Cardiac muscle cell (in vitro differentiated cells and primary cell): ENCODE data around the gene SPATS2L. TPM values are rescaled to one million over a fixed set of nuclear protein-coding genes. Genes with fewer than 3 reads are reported as not detected.

Experiments
- DNase-seq, 2 donors: peaks; one replicate each; pipeline versions ENCODE4 v3.0.0 to v3.0.0-alpha.2; 2010 to 2017; ENCODE audit warnings: low read depth in 1 of 2, low spot score in 1 of 2
- H3K27ac ChIP-seq: fragments of 200-600 bp; sonication (generic); 2 replicates; pipeline ENCODE4 v1.5.1; 2016
- H3K27me3 ChIP-seq: fragments of 200-600 bp; sonication (generic); 2 replicates; pipeline ENCODE4 v1.6.0; 2016; ENCODE audit warnings: control low read depth
- H3K36me3 ChIP-seq: fragments of 200-600 bp; sonication (generic); 2 replicates; pipeline ENCODE4 v1.5.1; 2016; ENCODE audit warnings: control low read depth
- H3K4me1 ChIP-seq: fragments of 200-600 bp; sonication (generic); 2 replicates; pipeline ENCODE4 v1.8.1; 2017; ENCODE audit warnings: low read depth, mild to moderate bottlenecking, mixed run types
- H3K4me3 ChIP-seq: fragments of 200-600 bp; sonication (generic); 2 replicates; pipeline ENCODE4 v1.5.1; 2016; ENCODE audit warnings: mild to moderate bottlenecking
- H3K9me3 ChIP-seq: fragments of 200-600 bp; sonication (generic); 2 replicates; pipeline ENCODE4 v1.5.1; 2017; ENCODE audit warnings: low read depth, mild to moderate bottlenecking, control low read depth
- polyA plus RNA-seq: library from polyadenylated mRNA; unstranded; fragments of >200 nt; fragmentation: Nextera tagmentation; extraction: Ambion mirVana; gene quantifications from 2 replicates; pipeline ENCODE4 v1.2.1, GENCODE V29; 2016
- total RNA-seq: library from RNA; depleted of rRNA; stranded (reverse); fragments of >200 nt; gene quantifications from 2 replicates; pipeline ENCODE4 v1.2.3, GENCODE V29; 2016
- TF ChIP-seq, protein P1 (sequence below): IDR thresholded peaks from 2 replicates; pipeline ENCODE4 v1.5.1; 2012; ENCODE audit warnings: low read depth, mild to moderate bottlenecking, low read length

The SPATS2L gene
- total and polyA plus RNA-seq, 2 experiments from 2014 or later = 20.0 to 37.4 TPM

DNA sequence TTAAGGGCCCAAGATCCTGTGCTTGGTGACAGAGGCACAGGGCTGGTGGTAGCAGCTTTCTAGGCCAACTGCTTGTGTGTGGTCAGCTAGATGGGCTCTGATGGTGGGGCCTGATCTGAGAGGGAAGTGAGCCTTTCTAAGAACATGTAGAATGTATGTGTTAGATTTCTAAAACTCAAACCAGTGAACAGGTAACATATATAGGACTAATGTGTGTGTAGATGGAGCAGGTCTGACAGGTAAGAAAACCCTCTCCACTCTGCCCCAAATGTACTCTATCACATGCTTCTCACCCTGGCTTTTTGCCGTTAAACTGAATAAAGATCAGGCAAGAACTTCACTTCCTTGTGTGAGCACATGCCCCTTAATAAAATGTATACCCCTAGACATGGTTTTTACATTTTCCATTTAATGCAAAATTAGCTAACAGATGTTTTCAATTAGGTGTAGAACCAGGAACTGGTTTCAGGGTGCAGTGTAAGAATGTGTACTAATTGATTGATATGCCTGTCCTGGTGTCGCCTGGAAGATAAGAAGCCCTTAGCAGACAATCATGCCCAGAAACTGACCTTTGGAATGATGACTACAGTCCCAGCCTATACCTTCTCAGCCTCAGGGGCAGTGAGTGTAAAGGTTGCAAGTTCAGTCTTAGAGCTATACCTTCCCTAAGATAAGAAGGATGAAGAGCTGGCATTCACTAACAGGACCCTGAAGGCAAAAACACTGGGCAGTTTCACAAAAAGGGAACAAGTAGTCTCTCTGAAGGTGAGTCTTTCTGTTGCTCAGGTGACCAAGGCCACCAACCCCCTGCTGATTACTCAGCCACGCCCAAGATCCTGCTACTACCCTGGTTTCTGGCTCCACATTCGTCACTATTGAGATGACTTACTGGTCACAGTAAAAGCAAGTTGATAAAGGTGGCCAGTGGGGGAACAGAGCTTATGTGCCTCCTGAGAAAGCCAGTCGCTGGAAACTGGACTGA is 71.2 kb downstream of the SPATS2L start:
- Histone ChIP-seq H3K27me3 (no peaks in the 10 kb centered on the region), H3K36me3 (no peaks in the 10 kb centered on the region), H3K4me1 (peaks cover 22% of the 10 kb centered on the region), H3K27ac (peak overlapping the region; percentile 35), H3K4me3 (no peak overlapping the region), H3K9me3 (no peaks in the 10 kb centered on the region)
- TF ChIP-seq, protein P1, sequence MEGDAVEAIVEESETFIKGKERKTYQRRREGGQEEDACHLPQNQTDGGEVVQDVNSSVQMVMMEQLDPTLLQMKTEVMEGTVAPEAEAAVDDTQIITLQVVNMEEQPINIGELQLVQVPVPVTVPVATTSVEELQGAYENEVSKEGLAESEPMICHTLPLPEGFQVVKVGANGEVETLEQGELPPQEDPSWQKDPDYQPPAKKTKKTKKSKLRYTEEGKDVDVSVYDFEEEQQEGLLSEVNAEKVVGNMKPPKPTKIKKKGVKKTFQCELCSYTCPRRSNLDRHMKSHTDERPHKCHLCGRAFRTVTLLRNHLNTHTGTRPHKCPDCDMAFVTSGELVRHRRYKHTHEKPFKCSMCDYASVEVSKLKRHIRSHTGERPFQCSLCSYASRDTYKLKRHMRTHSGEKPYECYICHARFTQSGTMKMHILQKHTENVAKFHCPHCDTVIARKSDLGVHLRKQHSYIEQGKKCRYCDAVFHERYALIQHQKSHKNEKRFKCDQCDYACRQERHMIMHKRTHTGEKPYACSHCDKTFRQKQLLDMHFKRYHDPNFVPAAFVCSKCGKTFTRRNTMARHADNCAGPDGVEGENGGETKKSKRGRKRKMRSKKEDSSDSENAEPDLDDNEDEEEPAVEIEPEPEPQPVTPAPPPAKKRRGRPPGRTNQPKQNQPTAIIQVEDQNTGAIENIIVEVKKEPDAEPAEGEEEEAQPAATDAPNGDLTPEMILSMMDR = no peak
- DNase-seq = no peak

DNA sequence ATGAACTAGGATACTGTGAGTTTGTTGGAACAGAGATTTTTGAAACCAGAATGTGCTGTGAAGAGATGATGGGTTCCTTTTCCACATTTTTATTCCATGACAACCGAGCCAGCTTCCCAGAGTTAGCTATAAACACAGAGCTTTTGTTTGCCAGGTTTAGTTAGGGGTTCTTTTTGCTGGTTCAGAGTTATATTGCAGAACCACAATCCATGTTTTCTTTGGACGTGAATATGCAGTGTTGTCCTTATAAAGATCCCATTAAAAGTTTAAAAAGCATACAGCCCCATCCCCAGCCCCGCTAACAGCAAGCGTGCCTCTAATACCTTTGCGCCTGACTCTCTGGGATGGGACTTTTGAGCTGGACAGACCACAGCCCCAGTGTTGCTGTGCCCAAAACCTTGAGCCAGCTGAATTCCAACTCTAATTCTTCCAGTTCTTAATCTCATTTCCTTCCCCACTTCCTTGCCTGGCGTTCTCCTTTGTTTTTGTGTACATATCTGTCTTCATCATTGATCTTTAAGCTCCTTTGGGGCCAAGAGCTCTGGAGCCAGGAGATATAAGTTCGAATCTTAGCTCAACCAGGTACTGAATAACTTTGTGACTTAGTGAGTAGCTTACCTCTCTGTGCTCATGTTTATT is 72.3 kb downstream of the SPATS2L start:
- H3K27ac ChIP-seq = no peak overlapping the region
- no peaks in the 10 kb centered on the region for H3K9me3 ChIP-seq
- H3K4me1 ChIP-seq = peaks cover 22% of the 10 kb centered on the region
- peak in 1 of 2 donors; percentile 63 for DNase-seq
- no peak overlapping the region for H3K4me3 ChIP-seq
- H3K27me3 ChIP-seq = no peaks in the 10 kb centered on the region
- no peaks in the 10 kb centered on the region for H3K36me3 ChIP-seq
- TF ChIP-seq, protein P1 = no peak

DNA sequence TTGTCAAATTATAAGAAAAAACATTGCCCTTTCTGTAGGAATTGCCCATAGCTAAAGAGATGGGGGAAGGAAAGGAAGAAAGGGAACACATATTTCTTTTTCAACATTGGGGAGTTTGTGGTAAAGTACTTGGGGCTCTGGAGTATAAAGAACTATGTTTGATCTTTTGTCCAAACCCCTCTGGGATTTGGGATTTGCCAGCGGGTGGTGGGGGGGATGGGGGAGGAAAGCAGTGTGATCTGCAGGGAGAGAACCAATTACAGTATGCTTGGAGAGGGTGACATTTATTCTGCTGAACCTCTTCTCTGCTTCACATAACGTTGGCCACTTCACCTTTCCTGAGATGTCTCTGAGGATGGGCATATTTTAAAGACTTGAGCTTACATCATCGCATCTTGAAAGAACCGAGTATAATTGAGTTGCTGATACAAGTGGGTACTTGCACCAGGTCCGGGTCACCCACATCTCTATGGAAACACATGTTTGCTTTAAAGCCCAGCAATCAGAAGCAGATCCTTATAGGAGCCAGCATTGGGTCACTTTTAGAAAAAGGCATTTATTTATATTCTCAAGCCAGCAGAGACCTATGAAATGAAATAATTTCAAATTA is 73.1 kb downstream of the SPATS2L start:
- DNase-seq = no peak
- H3K27me3 ChIP-seq = no peaks in the 10 kb centered on the region
- no peak overlapping the region for H3K4me3 ChIP-seq
- TF ChIP-seq, protein P1 = no peak
- H3K4me1 ChIP-seq = peaks cover 22% of the 10 kb centered on the region
- H3K27ac ChIP-seq = no peak overlapping the region
- H3K9me3 ChIP-seq = no peaks in the 10 kb centered on the region
- no peaks in the 10 kb centered on the region for H3K36me3 ChIP-seq

DNA sequence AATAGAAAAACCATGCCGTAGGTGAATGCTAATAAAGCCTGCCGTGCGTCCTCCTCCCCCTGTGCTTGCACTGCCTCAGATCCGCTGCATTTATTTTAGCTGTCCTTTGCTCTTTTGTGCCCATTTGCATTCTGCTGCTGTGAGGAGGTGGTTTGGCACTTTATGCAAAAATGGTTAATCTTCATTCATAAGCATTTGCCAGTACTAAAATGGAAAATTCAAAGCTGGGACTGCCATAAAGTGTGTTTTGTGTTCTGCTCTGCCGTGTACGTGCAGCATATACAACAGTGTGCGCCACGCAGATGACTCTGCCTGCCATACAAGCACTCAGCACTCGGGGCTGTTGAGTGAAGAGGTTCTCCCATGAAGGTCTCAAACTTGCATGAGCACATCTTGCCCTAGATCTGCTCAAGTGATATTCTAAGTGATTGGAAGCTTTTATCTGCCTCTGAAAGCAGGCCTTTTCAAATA is 73.6 kb downstream of the SPATS2L start:
- Histone ChIP-seq H3K27ac (no peak overlapping the region), H3K4me3 (no peak overlapping the region), H3K9me3 (no peaks in the 10 kb centered on the region), H3K4me1 (peaks cover 22% of the 10 kb centered on the region), H3K27me3 (no peaks in the 10 kb centered on the region), H3K36me3 (no peaks in the 10 kb centered on the region)
- DNase-seq = peak in 1 of 2 donors; percentile 23
- TF ChIP-seq, protein P1 = no peak

DNA sequence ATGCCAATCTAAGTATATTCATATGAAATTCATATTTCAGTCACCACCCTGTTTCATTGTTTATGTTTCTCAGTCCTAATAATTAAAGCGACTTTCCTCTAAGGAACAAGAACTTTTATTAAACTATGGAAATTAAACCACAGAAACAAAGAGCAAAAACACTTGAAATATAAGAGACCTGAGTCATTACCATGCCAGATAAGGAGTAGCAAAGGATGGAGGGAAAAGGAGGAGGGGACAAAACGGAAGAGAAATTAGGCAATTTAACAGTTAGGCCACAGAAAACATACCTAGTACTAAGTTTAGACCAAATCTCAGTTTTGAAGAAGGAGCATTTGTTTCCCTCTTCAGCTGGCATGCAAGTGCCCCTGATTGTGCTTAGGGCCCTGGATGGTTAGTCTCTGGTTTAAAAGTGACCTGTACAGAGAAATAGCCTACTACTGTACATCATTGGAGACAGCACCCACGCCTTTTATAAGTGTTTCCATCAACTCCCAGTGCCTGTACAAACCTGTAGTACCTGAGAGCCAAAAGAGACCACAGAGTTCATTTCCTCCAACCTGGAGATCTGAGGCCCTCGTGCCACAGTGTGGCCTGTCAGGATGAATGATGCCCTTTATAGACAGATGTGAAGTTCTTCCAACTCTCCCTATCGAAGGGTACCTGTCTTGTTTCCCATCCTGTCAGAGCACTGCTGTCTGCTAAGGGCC is 74.5 kb downstream of the SPATS2L start:
- no peak overlapping the region for H3K27ac ChIP-seq

More for the DNA sequence above, 74.5 kb downstream of the SPATS2L start:
- Histone ChIP-seq H3K4me1 (peaks cover 22% of the 10 kb centered on the region), H3K9me3 (no peaks in the 10 kb centered on the region), H3K27me3 (no peaks in the 10 kb centered on the region), H3K36me3 (no peaks in the 10 kb centered on the region), H3K4me3 (no peak overlapping the region)
- TF ChIP-seq, protein P1 = no peak
- peak in 1 of 2 donors; percentile 89 for DNase-seq
